Measurements from ENCODE around the gene IL4I1.
A peak's percentile ranks its signal among the peaks of the same experiment; 100 is the strongest.
"Not testable (repeated sequence)": the region's sequence is repeated elsewhere in the genome, so short reads cannot be mapped to it uniquely, and the experiment has no call there.

IL4I1 gene

GRCh38 chr19:49929611-49930482 is 33.2 kb upstream of the IL4I1 start:
- ATAC-seq (peak; percentile 88), DNase-seq (peak; percentile 92)
- Mint-ChIP-seq H3K36me3 (ENCODE audit: low read depth) (peaks cover 58% of the 10 kb centered on the region), H3K27ac (peak overlapping the region; percentile 99), H3K4me1 (peaks cover 72% of the 10 kb centered on the region), H3K4me3 (peak overlapping the region; percentile 99), H3K9me3 (peaks cover 4% of the 10 kb centered on the region), H3K27me3 (peaks cover 10% of the 10 kb centered on the region)

GRCh38 chr19:49929121-49929610 is 32.5 kb upstream of the IL4I1 start, which contains the start of the genes ATF5 and NUP62:
Gene ATF5 (plus strand): TSS chr19:49929205. CDS start chr19:49930851, 1,646 bp downstream.
Gene NUP62 (minus strand): TSS chr19:49929504. CDS start chr19:49909807, 19,697 bp downstream.
- Mint-ChIP-seq H3K4me3 (peak within 1 kb of the TSS; percentile 99), H3K27me3 (peaks cover 10% of the 10 kb centered on the region), H3K9me3 (peaks cover 4% of the 10 kb centered on the region), H3K27ac (peak within 1 kb of the TSS; percentile 99), H3K36me3 (ENCODE audit: low read depth) (peaks cover 65% of the 10 kb centered on the region), H3K4me1 (peaks cover 78% of the 10 kb centered on the region)
- ATAC-seq = peak; percentile 48
- peak; percentile 96 for DNase-seq

- Mint-ChIP-seq H3K4me1 (peaks cover 77% of the 10 kb centered on the region), H3K36me3 (ENCODE audit: low read depth) (peaks cover 67% of the 10 kb centered on the region)
- no peak for DNase-seq
These were observed 31.0 kb upstream of the IL4I1 start for GRCh38 chr19:49927526-49928264.

GRCh38 chr19:49926515-49926914 is 29.8 kb upstream of the IL4I1 start:
- peaks cover 4% of the 10 kb centered on the region for H3K9me3 Mint-ChIP-seq
- no peak for ATAC-seq
- no peak for DNase-seq
- H3K27ac Mint-ChIP-seq = no peak overlapping the region
- peak overlapping the region; percentile 45 for H3K4me3 Mint-ChIP-seq
- H3K27me3 Mint-ChIP-seq = peaks cover 10% of the 10 kb centered on the region
- peaks cover 65% of the 10 kb centered on the region for H3K36me3 Mint-ChIP-seq (ENCODE audit: low read depth)
- H3K4me1 Mint-ChIP-seq = peaks cover 79% of the 10 kb centered on the region

More at GRCh38 chr19:49927526-49928264, 31.0 kb upstream of the IL4I1 start:
- H3K27ac Mint-ChIP-seq = peak overlapping the region; percentile 99
- H3K9me3 Mint-ChIP-seq = peaks cover 4% of the 10 kb centered on the region
- ATAC-seq = no peak
- H3K4me3 Mint-ChIP-seq = peak overlapping the region; percentile 99
- peaks cover 10% of the 10 kb centered on the region for H3K27me3 Mint-ChIP-seq

- Mint-ChIP-seq H3K4me3 (peak overlapping the region; percentile 29), H3K36me3 (ENCODE audit: low read depth) (peaks cover 66% of the 10 kb centered on the region), H3K9me3 (peaks cover 4% of the 10 kb centered on the region), H3K27ac (peak overlapping the region; percentile 46), H3K4me1 (peaks cover 78% of the 10 kb centered on the region), H3K27me3 (peaks cover 10% of the 10 kb centered on the region)
- ATAC-seq = no peak
- DNase-seq = no peak
These were observed 28.8 kb upstream of the IL4I1 start for GRCh38 chr19:49925486-49925885.

GRCh38 chr19:49924881-49925210 is 28.2 kb upstream of the IL4I1 start:
- Mint-ChIP-seq H3K4me1 (peaks cover 73% of the 10 kb centered on the region), H3K27ac (peak overlapping the region; percentile 18), H3K36me3 (ENCODE audit: low read depth) (peaks cover 62% of the 10 kb centered on the region)
- ATAC-seq, H3K4me3 Mint-ChIP-seq, H3K27me3 Mint-ChIP-seq, DNase-seq, H3K9me3 Mint-ChIP-seq: not testable (repeated sequence)

GRCh38 chr19:49924004-49924880 is 27.6 kb upstream of the IL4I1 start:
- ATAC-seq = no peak
- Mint-ChIP-seq H3K4me1 (peaks cover 69% of the 10 kb centered on the region), H3K27me3 (peaks cover 4% of the 10 kb centered on the region), H3K9me3 (peaks cover under 1% of the 10 kb centered on the region), H3K36me3 (ENCODE audit: low read depth) (peaks cover 61% of the 10 kb centered on the region), H3K27ac (peak overlapping the region; percentile 18), H3K4me3 (no peak overlapping the region)
- DNase-seq = no peak

GRCh38 chr19:49923055-49924003 is 26.6 kb upstream of the IL4I1 start:
- Mint-ChIP-seq H3K4me1 (peaks cover 63% of the 10 kb centered on the region), H3K27me3 (no peaks in the 10 kb centered on the region), H3K27ac (no peak overlapping the region), H3K36me3 (ENCODE audit: low read depth) (peaks cover 57% of the 10 kb centered on the region), H3K9me3 (no peaks in the 10 kb centered on the region), H3K4me3 (no peak overlapping the region)
- no peak for DNase-seq
- no peak for ATAC-seq

GRCh38 chr19:49921871-49922795 is 25.4 kb upstream of the IL4I1 start:
- DNase-seq (no peak), ATAC-seq (peak; percentile 37)
- H3K4me1 Mint-ChIP-seq = peaks cover 62% of the 10 kb centered on the region
- peaks cover 58% of the 10 kb centered on the region for H3K36me3 Mint-ChIP-seq (ENCODE audit: low read depth)
- H3K27ac Mint-ChIP-seq = peak overlapping the region; percentile 47
- no peak overlapping the region for H3K4me3 Mint-ChIP-seq
- H3K27me3 Mint-ChIP-seq = no peaks in the 10 kb centered on the region
- no peaks in the 10 kb centered on the region for H3K9me3 Mint-ChIP-seq

- Mint-ChIP-seq H3K27ac (no peak overlapping the region), H3K4me1 (peaks cover 61% of the 10 kb centered on the region), H3K27me3 (no peaks in the 10 kb centered on the region), H3K9me3 (no peaks in the 10 kb centered on the region), H3K36me3 (ENCODE audit: low read depth) (peaks cover 56% of the 10 kb centered on the region), H3K4me3 (no peak overlapping the region)
- DNase-seq (no peak), ATAC-seq (no peak)
These were observed 24.1 kb upstream of the IL4I1 start for GRCh38 chr19:49920624-49921363.

- no peaks in the 10 kb centered on the region for H3K27me3 Mint-ChIP-seq
- no peak for ATAC-seq
- H3K4me3 Mint-ChIP-seq = no peak overlapping the region
- no peaks in the 10 kb centered on the region for H3K9me3 Mint-ChIP-seq
- peak overlapping the region; percentile 50 for H3K27ac Mint-ChIP-seq
- H3K4me1 Mint-ChIP-seq = peaks cover 64% of the 10 kb centered on the region
- DNase-seq = no peak
- H3K36me3 Mint-ChIP-seq (ENCODE audit: low read depth) = peaks cover 61% of the 10 kb centered on the region
These were observed 21.4 kb upstream of the IL4I1 start for GRCh38 chr19:49918089-49918488.
